ENCODE results near the gene WNK3.

DNA sequence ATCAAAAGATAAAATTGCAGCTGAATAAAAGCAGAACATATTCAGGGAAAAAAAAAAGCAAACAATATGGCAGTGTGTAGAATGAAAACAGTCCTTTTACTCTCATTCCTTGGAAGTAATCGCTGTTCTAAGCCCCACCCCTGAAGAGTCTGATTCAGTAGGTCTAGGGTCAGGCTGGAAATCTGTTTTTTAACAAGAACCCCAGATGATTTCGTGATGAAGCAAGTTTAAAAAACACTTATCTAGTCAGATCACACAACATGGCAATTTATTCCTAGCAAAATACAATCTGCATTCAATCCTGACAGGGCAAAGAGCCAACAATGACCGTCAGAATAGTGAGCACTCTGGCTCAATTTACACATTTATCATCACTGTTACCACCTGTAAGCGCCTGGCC lies 190.9 kb downstream of the WNK3 start:
- TF ChIP-seq, protein P1, sequence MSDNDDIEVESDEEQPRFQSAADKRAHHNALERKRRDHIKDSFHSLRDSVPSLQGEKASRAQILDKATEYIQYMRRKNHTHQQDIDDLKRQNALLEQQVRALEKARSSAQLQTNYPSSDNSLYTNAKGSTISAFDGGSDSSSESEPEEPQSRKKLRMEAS (IDR thresholded peaks at IDR 0.05): no peak
- TF ChIP-seq YY1 (IDR thresholded peaks at IDR 0.05): no peak
- TF ChIP-seq, protein P2, sequence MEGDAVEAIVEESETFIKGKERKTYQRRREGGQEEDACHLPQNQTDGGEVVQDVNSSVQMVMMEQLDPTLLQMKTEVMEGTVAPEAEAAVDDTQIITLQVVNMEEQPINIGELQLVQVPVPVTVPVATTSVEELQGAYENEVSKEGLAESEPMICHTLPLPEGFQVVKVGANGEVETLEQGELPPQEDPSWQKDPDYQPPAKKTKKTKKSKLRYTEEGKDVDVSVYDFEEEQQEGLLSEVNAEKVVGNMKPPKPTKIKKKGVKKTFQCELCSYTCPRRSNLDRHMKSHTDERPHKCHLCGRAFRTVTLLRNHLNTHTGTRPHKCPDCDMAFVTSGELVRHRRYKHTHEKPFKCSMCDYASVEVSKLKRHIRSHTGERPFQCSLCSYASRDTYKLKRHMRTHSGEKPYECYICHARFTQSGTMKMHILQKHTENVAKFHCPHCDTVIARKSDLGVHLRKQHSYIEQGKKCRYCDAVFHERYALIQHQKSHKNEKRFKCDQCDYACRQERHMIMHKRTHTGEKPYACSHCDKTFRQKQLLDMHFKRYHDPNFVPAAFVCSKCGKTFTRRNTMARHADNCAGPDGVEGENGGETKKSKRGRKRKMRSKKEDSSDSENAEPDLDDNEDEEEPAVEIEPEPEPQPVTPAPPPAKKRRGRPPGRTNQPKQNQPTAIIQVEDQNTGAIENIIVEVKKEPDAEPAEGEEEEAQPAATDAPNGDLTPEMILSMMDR (IDR thresholded peaks at IDR 0.05; ENCODE audit: low read depth, low read length, missing input control): no peak
- TF ChIP-seq NR2F2 (IDR thresholded peaks at IDR 0.05): no peak
- no peak for TF ChIP-seq RAD21 (IDR thresholded peaks at IDR 0.05)
- TF ChIP-seq JUND (IDR thresholded peaks at IDR 0.05): no peak
- no peak for TF ChIP-seq EGR1 (IDR thresholded peaks at IDR 0.05; ENCODE audit: low read depth in 2 of 2)
- TF ChIP-seq, protein P3, sequence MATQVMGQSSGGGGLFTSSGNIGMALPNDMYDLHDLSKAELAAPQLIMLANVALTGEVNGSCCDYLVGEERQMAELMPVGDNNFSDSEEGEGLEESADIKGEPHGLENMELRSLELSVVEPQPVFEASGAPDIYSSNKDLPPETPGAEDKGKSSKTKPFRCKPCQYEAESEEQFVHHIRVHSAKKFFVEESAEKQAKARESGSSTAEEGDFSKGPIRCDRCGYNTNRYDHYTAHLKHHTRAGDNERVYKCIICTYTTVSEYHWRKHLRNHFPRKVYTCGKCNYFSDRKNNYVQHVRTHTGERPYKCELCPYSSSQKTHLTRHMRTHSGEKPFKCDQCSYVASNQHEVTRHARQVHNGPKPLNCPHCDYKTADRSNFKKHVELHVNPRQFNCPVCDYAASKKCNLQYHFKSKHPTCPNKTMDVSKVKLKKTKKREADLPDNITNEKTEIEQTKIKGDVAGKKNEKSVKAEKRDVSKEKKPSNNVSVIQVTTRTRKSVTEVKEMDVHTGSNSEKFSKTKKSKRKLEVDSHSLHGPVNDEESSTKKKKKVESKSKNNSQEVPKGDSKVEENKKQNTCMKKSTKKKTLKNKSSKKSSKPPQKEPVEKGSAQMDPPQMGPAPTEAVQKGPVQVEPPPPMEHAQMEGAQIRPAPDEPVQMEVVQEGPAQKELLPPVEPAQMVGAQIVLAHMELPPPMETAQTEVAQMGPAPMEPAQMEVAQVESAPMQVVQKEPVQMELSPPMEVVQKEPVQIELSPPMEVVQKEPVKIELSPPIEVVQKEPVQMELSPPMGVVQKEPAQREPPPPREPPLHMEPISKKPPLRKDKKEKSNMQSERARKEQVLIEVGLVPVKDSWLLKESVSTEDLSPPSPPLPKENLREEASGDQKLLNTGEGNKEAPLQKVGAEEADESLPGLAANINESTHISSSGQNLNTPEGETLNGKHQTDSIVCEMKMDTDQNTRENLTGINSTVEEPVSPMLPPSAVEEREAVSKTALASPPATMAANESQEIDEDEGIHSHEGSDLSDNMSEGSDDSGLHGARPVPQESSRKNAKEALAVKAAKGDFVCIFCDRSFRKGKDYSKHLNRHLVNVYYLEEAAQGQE (IDR thresholded peaks at IDR 0.05): no peak
- no peak for TF ChIP-seq RXRA (IDR thresholded peaks at IDR 0.05)
- TF ChIP-seq TAF1 (conservative IDR thresholded peaks at IDR 0.05): no peak
